Smooth muscle cell (in vitro differentiated cells): Measurements from ENCODE around the gene LGI4. TPM values are rescaled to one million over a fixed set of nuclear protein-coding genes. Genes with fewer than 3 reads are reported as not detected.

ENCODE experiments used
- DNase-seq: peaks from one replicate; lab custom pipeline; 2025; ENCODE audit not compliant: unreplicated experiment; lab: John Stamatoyannopoulos, UW
- H2AFZ ChIP-seq: fragments of 200-600 bp; sonication (generic); 2 replicates; pipeline ENCODE4 v1.6.0; 2016; ENCODE audit warnings: antibody characterized with exemption, low read depth, mild to moderate bottlenecking
- H3F3A ChIP-seq: fragments of 200-600 bp; sonication (generic); 2 replicates; pipeline ENCODE4 v1.6.0; 2017; ENCODE audit warnings: antibody characterized with exemption, low read depth
- H3K27ac ChIP-seq: fragments of 200-600 bp; sonication (generic); 2 replicates; pipeline ENCODE4 v1.5.1; 2016; ENCODE audit warnings: low read depth, mild to moderate bottlenecking
- H3K27me3 ChIP-seq: fragments of 200-600 bp; sonication (generic); 2 replicates; pipeline ENCODE4 v1.6.1; 2016; ENCODE audit warnings: low read depth, mild to moderate bottlenecking
- H3K36me3 ChIP-seq: fragments of 200-600 bp; sonication (generic); 2 replicates; pipeline ENCODE4 v1.5.1; 2016; ENCODE audit warnings: low read depth
- H3K4me1 ChIP-seq: fragments of 200-600 bp; sonication (generic); 2 replicates; pipeline ENCODE4 v1.5.1; 2016; ENCODE audit warnings: low read depth
- H3K4me2 ChIP-seq: fragments of 200-600 bp; sonication (generic); 2 replicates; pipeline ENCODE4 v1.6.0; 2016; ENCODE audit warnings: mild to moderate bottlenecking
- H3K4me3 ChIP-seq: fragments of 200-600 bp; sonication (generic); 2 replicates; pipeline ENCODE4 v1.5.1; 2016; ENCODE audit warnings: mild to moderate bottlenecking
- H3K79me2 ChIP-seq: fragments of 200-600 bp; sonication (generic); 2 replicates; pipeline ENCODE4 v1.6.0; 2016; ENCODE audit warnings: low read depth, mild to moderate bottlenecking
- H3K9ac ChIP-seq: fragments of 200-600 bp; sonication (generic); 2 replicates; pipeline ENCODE4 v1.6.0; 2016; ENCODE audit warnings: low read depth
- H3K9me3 ChIP-seq: fragments of 200-600 bp; sonication (generic); replicated peaks from 2 replicates; pipeline ENCODE4 v1.5.1; 2016; ENCODE audit warnings: low read depth
- H4K20me1 ChIP-seq: fragments of 200-600 bp; sonication (generic); 2 replicates; pipeline ENCODE4 v1.6.0; 2016; ENCODE audit warnings: low read depth
- WGBS: methylation state at CpG from one replicate; pipeline ENCODE4 v1.1.7; 2016; ENCODE audit warnings: low lambda C conversion rate; 5-methylcytosine and 5-hydroxymethylcytosine counted together
- polyA plus RNA-seq: library from polyadenylated mRNA; unstranded; fragments of >200 nt; fragmentation: Nextera tagmentation; extraction: Ambion mirVana; gene quantifications from 2 replicates; pipeline ENCODE4 v1.2.1, GENCODE V29; 2016
- total RNA-seq: library from RNA; depleted of rRNA; stranded (reverse); fragments of >200 nt; gene quantifications from 2 replicates; pipeline ENCODE4 v1.2.3, GENCODE V29; 2014
- TF ChIP-seq, protein P1 (sequence below): fragments of 200-600 bp; sonication (generic); IDR thresholded peaks from 2 replicates; pipeline ENCODE4 v1.5.1; 2017; ENCODE audit warnings: borderline replicate concordance, mild to moderate bottlenecking, antibody characterized with exemption; ENCODE audit not compliant: insufficient read depth, poor library complexity, severe bottlenecking

Gene LGI4
- total and polyA plus RNA-seq, 2 experiments from 2014 or later = 0.17 to 0.22 TPM

DNA sequence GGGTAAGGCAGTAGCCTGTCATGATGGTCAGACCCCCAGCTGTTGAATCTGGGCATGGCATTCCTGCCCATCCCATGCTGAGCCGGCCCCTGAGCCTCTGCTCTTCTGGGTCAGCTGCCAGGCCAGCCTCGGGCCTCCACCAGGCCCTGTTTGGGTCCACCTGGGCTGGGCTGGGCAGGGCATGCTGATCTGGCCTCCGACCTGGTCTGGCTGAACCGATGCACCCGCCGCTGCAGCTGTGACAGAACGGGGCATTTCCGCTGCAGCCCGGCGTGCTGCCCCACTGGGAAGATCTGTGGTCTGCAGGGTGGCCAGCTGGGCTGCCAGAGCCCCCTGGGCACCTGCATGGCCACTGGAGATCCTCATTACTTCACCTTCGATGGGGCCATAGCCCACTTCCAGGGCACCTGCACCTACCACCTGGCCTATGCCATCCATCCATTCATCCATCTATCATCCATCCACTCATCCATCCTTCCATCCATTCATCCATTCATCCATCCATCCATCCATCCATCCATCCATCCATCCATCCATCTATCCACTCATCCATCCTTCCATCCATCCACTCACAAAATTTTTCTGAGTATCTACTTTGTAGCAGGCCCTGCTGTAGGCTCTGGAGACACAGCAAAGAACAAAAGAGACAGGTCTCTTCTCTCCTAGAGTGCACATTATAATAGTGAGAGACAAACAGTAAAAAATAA, 40.8 kb downstream of the LGI4 start:
- H3K36me3 ChIP-seq = no peaks in the 10 kb centered on the region
- H3K27ac ChIP-seq = no peak overlapping the region
- H3K4me1 ChIP-seq = peaks cover 5% of the 10 kb centered on the region
- H3K27me3 ChIP-seq = no peaks in the 10 kb centered on the region
- no peak overlapping the region for H3K4me2 ChIP-seq
- no peaks in the 10 kb centered on the region for H3F3A ChIP-seq
- H3K9me3 ChIP-seq = no peaks in the 10 kb centered on the region
- no peak overlapping the region for H2AFZ ChIP-seq
- WGBS = 89% methylated on average over 10 of the region's 11 CpGs
- no peak overlapping the region for H3K9ac ChIP-seq
- H3K79me2 ChIP-seq = no peaks in the 10 kb centered on the region
- H3K4me3 ChIP-seq = no peak overlapping the region
- no peak for DNase-seq
- H4K20me1 ChIP-seq = no peaks in the 10 kb centered on the region
- TF ChIP-seq, protein P1, sequence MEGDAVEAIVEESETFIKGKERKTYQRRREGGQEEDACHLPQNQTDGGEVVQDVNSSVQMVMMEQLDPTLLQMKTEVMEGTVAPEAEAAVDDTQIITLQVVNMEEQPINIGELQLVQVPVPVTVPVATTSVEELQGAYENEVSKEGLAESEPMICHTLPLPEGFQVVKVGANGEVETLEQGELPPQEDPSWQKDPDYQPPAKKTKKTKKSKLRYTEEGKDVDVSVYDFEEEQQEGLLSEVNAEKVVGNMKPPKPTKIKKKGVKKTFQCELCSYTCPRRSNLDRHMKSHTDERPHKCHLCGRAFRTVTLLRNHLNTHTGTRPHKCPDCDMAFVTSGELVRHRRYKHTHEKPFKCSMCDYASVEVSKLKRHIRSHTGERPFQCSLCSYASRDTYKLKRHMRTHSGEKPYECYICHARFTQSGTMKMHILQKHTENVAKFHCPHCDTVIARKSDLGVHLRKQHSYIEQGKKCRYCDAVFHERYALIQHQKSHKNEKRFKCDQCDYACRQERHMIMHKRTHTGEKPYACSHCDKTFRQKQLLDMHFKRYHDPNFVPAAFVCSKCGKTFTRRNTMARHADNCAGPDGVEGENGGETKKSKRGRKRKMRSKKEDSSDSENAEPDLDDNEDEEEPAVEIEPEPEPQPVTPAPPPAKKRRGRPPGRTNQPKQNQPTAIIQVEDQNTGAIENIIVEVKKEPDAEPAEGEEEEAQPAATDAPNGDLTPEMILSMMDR = no peak

DNA sequence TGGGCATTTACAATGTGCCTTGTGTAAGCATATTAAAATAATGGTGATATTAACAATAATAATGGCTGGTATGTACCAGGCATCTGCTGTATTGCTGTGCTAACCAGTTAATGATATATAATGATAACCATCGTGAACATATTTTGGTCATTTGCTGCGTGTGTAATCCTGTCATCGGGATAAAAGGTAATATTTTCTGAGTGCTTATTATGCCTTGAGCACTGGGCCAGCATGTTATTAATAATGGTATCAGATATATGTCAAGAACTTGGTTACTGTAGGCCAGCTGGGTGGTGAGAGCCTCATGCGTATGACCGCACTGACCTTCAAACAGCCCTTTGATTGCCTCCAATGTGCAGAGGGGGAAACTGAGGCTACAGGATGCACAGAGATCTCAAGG, 41.4 kb downstream of the LGI4 start:
- no peaks in the 10 kb centered on the region for H3K36me3 ChIP-seq
- TF ChIP-seq, protein P1 = no peak
- no peaks in the 10 kb centered on the region for H3F3A ChIP-seq
- no peaks in the 10 kb centered on the region for H3K9me3 ChIP-seq
- H3K27ac ChIP-seq = no peak overlapping the region
- no peaks in the 10 kb centered on the region for H4K20me1 ChIP-seq
- no peak overlapping the region for H3K9ac ChIP-seq
- DNase-seq = no peak
- H3K27me3 ChIP-seq = no peaks in the 10 kb centered on the region
- no peak overlapping the region for H3K4me3 ChIP-seq
- no peak overlapping the region for H3K4me2 ChIP-seq
- H3K79me2 ChIP-seq = no peaks in the 10 kb centered on the region
- 96% methylated on average over 5 of the region's 5 CpGs for WGBS
- H3K4me1 ChIP-seq = peaks cover 5% of the 10 kb centered on the region
- H2AFZ ChIP-seq = no peak overlapping the region

DNA sequence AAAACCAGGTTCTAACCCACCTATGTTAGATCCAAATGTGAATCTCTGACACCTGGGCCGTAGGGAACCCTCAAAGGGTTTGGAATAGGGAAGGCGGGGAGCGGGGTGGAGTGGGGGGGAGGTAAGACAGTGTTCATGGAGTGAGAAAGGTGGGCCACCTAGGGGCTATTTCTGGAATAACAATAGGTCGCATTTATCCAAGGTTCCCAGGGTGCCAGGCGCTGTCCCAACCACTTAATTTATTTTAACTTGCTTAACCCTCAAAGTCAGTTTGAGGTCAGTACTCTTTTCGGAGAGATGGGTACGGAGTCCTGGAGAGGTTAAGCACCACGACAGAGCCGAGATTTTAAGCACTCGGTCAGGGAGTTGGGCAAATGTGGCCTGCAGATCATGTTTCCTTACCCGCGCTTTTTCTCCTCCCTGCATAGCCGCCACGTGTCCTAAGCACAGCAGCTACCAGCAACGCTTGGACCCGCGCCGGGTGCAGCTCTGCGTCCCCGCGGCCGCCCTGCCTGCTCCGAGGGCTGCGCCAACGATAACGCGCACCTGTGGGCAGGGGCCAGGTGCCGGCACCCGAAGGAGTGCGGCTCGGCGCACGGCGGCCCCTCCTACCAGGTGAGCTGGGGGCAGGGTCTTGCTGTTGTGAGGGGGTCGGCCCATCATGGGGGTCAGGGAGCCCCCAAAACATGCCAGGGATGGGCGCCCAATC, 44.2 kb downstream of the LGI4 start:
- TF ChIP-seq, protein P1 = peak; percentile 52
- peaks cover 5% of the 10 kb centered on the region for H3K4me1 ChIP-seq
- no peaks in the 10 kb centered on the region for H4K20me1 ChIP-seq
- DNase-seq = no peak
- no peaks in the 10 kb centered on the region for H3K9me3 ChIP-seq
- H3K27me3 ChIP-seq = no peaks in the 10 kb centered on the region
- H3K4me2 ChIP-seq = peak overlapping the region; percentile 73
- H3K4me3 ChIP-seq = no peak overlapping the region
- no peaks in the 10 kb centered on the region for H3K79me2 ChIP-seq
- no peak overlapping the region for H3K27ac ChIP-seq
- no peak overlapping the region for H3K9ac ChIP-seq
- no peaks in the 10 kb centered on the region for H3K36me3 ChIP-seq
- H2AFZ ChIP-seq = peak overlapping the region; percentile 83
- WGBS = 20% methylated on average over 36 of the region's 36 CpGs
- H3F3A ChIP-seq = no peaks in the 10 kb centered on the region
